ENCODE results near the gene FBN2. TPM values are rescaled to one million over a fixed set of nuclear protein-coding genes. Genes with fewer than 3 reads are reported as not detected.

Gene FBN2
- total RNA-seq, 1 experiment from 2014 or later, result 0.31 TPM

DNA sequence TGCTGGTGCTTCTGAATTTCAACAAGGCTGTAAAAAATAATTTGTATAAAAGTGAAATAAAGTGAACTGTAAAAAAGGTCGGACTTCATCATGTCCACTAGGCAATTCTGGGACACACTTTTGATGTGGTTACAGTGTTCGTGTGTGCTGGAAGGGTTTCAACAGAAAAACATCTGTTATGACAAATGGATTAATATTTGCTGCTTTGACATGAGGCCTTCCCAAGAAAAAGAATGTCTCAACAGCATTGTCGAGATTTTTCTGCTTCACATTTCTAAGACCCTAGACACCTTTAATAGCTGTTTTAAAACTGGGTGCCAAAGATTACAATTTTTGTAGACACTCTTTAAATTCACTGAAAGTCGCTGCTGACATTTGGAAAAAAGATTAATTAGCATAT, 237.9 kb downstream of the FBN2 start:
- no peak for DNase-seq
- CTCF ChIA-PET, result no interaction called here
- no peak for TF ChIP-seq CTCF (IDR thresholded peaks at IDR 0.05; ENCODE audit: unreplicated experiment)
- no peak overlapping the region for H3K4me3 Mint-ChIP-seq (ENCODE audit: low read depth, unreplicated experiment)
- intact Hi-C loops (cut with micrococcal nuclease; ENCODE audit: unreplicated experiment), result no loop called here
- no peaks in the 10 kb centered on the region for H3K4me1 Mint-ChIP-seq (ENCODE audit: low read depth, unreplicated experiment)
- no peaks in the 10 kb centered on the region for H3K36me3 Mint-ChIP-seq (ENCODE audit: insufficient read depth, unreplicated experiment)
- no peaks in the 10 kb centered on the region for H3K27me3 Mint-ChIP-seq (ENCODE audit: unreplicated experiment)
- BruUV-seq (replicated peaks), result no TSS peak
- no peaks in the 10 kb centered on the region for H3K9me3 Mint-ChIP-seq (ENCODE audit: low read depth, unreplicated experiment)
- H3K27ac Mint-ChIP-seq (ENCODE audit: unreplicated experiment), result no peak overlapping the region

DNA sequence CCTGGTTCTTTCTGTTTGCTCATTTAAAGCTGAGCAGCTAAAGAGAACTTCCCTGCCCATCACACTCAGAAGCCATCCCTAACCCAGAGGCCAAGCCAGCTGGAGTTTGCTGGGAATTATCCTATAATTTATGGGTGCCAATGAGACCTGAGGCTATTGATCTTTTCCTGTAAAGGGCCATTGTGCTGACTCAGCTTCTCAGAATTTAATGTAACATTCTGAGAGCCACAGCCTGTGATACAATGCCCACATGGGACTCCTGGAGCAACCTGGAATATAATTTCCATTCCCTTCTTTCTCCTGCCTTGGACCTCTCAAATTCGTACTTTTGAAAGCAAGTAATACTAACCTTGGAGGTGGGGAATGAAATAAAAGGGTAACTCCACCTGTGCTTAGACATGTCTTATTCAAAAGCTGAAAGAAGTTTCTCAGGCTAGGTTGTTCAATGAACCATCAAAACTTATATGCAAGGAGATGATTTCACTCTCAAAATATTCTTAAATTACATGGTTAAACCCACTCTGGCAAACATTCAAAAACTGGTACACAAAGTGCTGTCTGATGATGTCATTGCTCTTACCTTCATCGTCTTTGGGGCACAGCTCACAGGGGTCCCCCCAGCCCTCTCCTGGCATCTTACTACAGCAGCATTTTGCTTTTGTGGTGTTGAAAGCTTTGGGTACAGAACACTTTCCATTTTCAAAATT, 247.7 kb downstream of the FBN2 start:
- no TSS peak for BruUV-seq (replicated peaks)
- no peak for DNase-seq
- H3K36me3 Mint-ChIP-seq (ENCODE audit: insufficient read depth, unreplicated experiment), result no peaks in the 10 kb centered on the region
- intact Hi-C loops (cut with micrococcal nuclease; ENCODE audit: unreplicated experiment), result no loop called here
- H3K4me1 Mint-ChIP-seq (ENCODE audit: low read depth, unreplicated experiment), result no peaks in the 10 kb centered on the region
- H3K4me3 Mint-ChIP-seq (ENCODE audit: low read depth, unreplicated experiment), result no peak overlapping the region
- TF ChIP-seq CTCF (IDR thresholded peaks at IDR 0.05; ENCODE audit: unreplicated experiment), result no peak
- H3K9me3 Mint-ChIP-seq (ENCODE audit: low read depth, unreplicated experiment), result no peaks in the 10 kb centered on the region
- CTCF ChIA-PET, result interaction anchor here (0.6 kb wide), 1 partner anchor 32 kb away, joined by 3 read pairs; no protein-coding TSS in a partner anchor
- H3K27ac Mint-ChIP-seq (ENCODE audit: unreplicated experiment), result no peak overlapping the region
- H3K27me3 Mint-ChIP-seq (ENCODE audit: unreplicated experiment), result no peaks in the 10 kb centered on the region

GRCh38 chr5:128287740-128288139, 250.3 kb downstream of the FBN2 start:
- Mint-ChIP-seq H3K27me3 (ENCODE audit: unreplicated experiment) (no peaks in the 10 kb centered on the region), H3K36me3 (ENCODE audit: insufficient read depth, unreplicated experiment) (no peaks in the 10 kb centered on the region), H3K4me3 (ENCODE audit: low read depth, unreplicated experiment) (no peak overlapping the region), H3K27ac (ENCODE audit: unreplicated experiment) (no peak overlapping the region), H3K9me3 (ENCODE audit: low read depth, unreplicated experiment) (no peaks in the 10 kb centered on the region), H3K4me1 (ENCODE audit: low read depth, unreplicated experiment) (no peaks in the 10 kb centered on the region)
- CTCF ChIA-PET, result no interaction called here
- no peak for TF ChIP-seq CTCF (IDR thresholded peaks at IDR 0.05; ENCODE audit: unreplicated experiment)
- intact Hi-C loops (cut with micrococcal nuclease; ENCODE audit: unreplicated experiment), result no loop called here
- DNase-seq, result no peak
- no TSS peak for BruUV-seq (replicated peaks)

- BruUV-seq (replicated peaks), result no TSS peak
- no peak overlapping the region for H3K4me3 Mint-ChIP-seq (ENCODE audit: low read depth, unreplicated experiment)
- no peaks in the 10 kb centered on the region for H3K9me3 Mint-ChIP-seq (ENCODE audit: low read depth, unreplicated experiment)
- H3K36me3 Mint-ChIP-seq (ENCODE audit: insufficient read depth, unreplicated experiment), result no peaks in the 10 kb centered on the region
- intact Hi-C loops (cut with micrococcal nuclease; ENCODE audit: unreplicated experiment), result no loop called here
- H3K4me1 Mint-ChIP-seq (ENCODE audit: low read depth, unreplicated experiment), result no peaks in the 10 kb centered on the region
- H3K27me3 Mint-ChIP-seq (ENCODE audit: unreplicated experiment), result no peaks in the 10 kb centered on the region
- no peak overlapping the region for H3K27ac Mint-ChIP-seq (ENCODE audit: unreplicated experiment)
- TF ChIP-seq CTCF (IDR thresholded peaks at IDR 0.05; ENCODE audit: unreplicated experiment), result no peak
- no peak for DNase-seq
- CTCF ChIA-PET, result no interaction called here
These were observed 253.8 kb downstream of the FBN2 start for GRCh38 chr5:128284236-128284635.
